Measurements from ENCODE around the gene PMAIP1. TPM values are rescaled to one million over a fixed set of nuclear protein-coding genes. Genes with fewer than 3 reads are reported as not detected.

Gene PMAIP1
- total RNA-seq, 2 donors from 2014 or later = 96.5 to 155 TPM

- Mint-ChIP-seq H3K27me3 (ENCODE audit: low read depth) (no peaks in the 10 kb centered on the region), H3K4me3 (peak overlapping the region in 1 of 2 donors; percentile 100), H3K36me3 (ENCODE audit: insufficient read depth in 2 of 2) (peaks cover 16 to 28% of the 10 kb centered on the region in 2 donors), H3K9me3 (no peaks in the 10 kb centered on the region), H3K27ac (no peak overlapping the region), H3K4me1 (ENCODE audit: low read depth) (peaks cover 32% of the 10 kb centered on the region)
- DNase-seq (no peak), ATAC-seq (replicated peaks in 1 of 2) (no peak)
Measured at GRCh38 chr18:59898093-59898492, 1.7 kb upstream of the PMAIP1 start.

- peaks cover 36% of the 10 kb centered on the region for H3K4me1 Mint-ChIP-seq (ENCODE audit: low read depth)
- DNase-seq (no peak), ATAC-seq (replicated peaks in 1 of 2) (no peak)
- H3K27me3 Mint-ChIP-seq (ENCODE audit: low read depth) = no peaks in the 10 kb centered on the region
- peaks cover 18 to 30% of the 10 kb centered on the region in 2 donors for H3K36me3 Mint-ChIP-seq (ENCODE audit: insufficient read depth in 2 of 2)
- H3K4me3 Mint-ChIP-seq = peak overlapping the region; percentile 93 to 100
- no peaks in the 10 kb centered on the region for H3K9me3 Mint-ChIP-seq
- peak overlapping the region; percentile 99 for H3K27ac Mint-ChIP-seq
Measured at GRCh38 chr18:59898609-59899297, 1.0 kb upstream of the PMAIP1 start.

GRCh38 chr18:59900222-59901128, 679 bp downstream of the PMAIP1 start:
- ATAC-seq (replicated peaks in 1 of 2) = peak; percentile 36 to 48
- peak; percentile 73 to 74 for DNase-seq
- Mint-ChIP-seq H3K27ac (peak overlapping the region; percentile 99), H3K4me1 (ENCODE audit: low read depth) (peaks cover 48% of the 10 kb centered on the region), H3K9me3 (no peaks in the 10 kb centered on the region), H3K4me3 (peak overlapping the region; percentile 93 to 100), H3K36me3 (ENCODE audit: insufficient read depth in 2 of 2) (peaks cover 18 to 34% of the 10 kb centered on the region in 2 donors), H3K27me3 (ENCODE audit: low read depth) (no peaks in the 10 kb centered on the region)

- Mint-ChIP-seq H3K4me3 (peak overlapping the region; percentile 93 to 100), H3K9me3 (no peaks in the 10 kb centered on the region), H3K27me3 (ENCODE audit: low read depth) (no peaks in the 10 kb centered on the region), H3K4me1 (ENCODE audit: low read depth) (peaks cover 67% of the 10 kb centered on the region), H3K36me3 (ENCODE audit: insufficient read depth in 2 of 2) (peaks cover 18 to 34% of the 10 kb centered on the region in 2 donors), H3K27ac (peak overlapping the region; percentile 99)
- DNase-seq = peak; percentile 17 to 33
- peak; percentile 32 to 39 for ATAC-seq (replicated peaks in 1 of 2)
Measured at GRCh38 chr18:59902131-59902992, 2.6 kb downstream of the PMAIP1 start.

- Mint-ChIP-seq H3K4me3 (peak overlapping the region; percentile 93 to 100), H3K27me3 (ENCODE audit: low read depth) (peaks cover 2% of the 10 kb centered on the region), H3K9me3 (no peaks in the 10 kb centered on the region), H3K4me1 (ENCODE audit: low read depth) (peaks cover 73% of the 10 kb centered on the region), H3K27ac (peak overlapping the region; percentile 99), H3K36me3 (ENCODE audit: insufficient read depth in 2 of 2) (peaks cover 18 to 34% of the 10 kb centered on the region in 2 donors)
- DNase-seq (no peak), ATAC-seq (replicated peaks in 1 of 2) (no peak)
Measured at GRCh38 chr18:59902993-59903610, 3.3 kb downstream of the PMAIP1 start.

GRCh38 chr18:59904011-59904601, 4.3 kb downstream of the PMAIP1 start:
- H3K9me3 Mint-ChIP-seq = no peaks in the 10 kb centered on the region
- peaks cover 75% of the 10 kb centered on the region for H3K4me1 Mint-ChIP-seq (ENCODE audit: low read depth)
- H3K36me3 Mint-ChIP-seq (ENCODE audit: insufficient read depth in 2 of 2) = peaks cover 17 to 33% of the 10 kb centered on the region in 2 donors
- ATAC-seq (replicated peaks in 1 of 2) (no peak), DNase-seq (no peak)
- peak overlapping the region; percentile 77 to 78 for H3K4me3 Mint-ChIP-seq
- peak overlapping the region; percentile 64 for H3K27ac Mint-ChIP-seq
- H3K27me3 Mint-ChIP-seq (ENCODE audit: low read depth) = peaks cover 5% of the 10 kb centered on the region

- peaks cover 76% of the 10 kb centered on the region for H3K4me1 Mint-ChIP-seq (ENCODE audit: low read depth)
- peaks cover 5% of the 10 kb centered on the region for H3K27me3 Mint-ChIP-seq (ENCODE audit: low read depth)
- H3K36me3 Mint-ChIP-seq (ENCODE audit: insufficient read depth in 2 of 2) = peaks cover 14 to 29% of the 10 kb centered on the region in 2 donors
- DNase-seq (no peak), ATAC-seq (replicated peaks in 1 of 2) (no peak)
- H3K9me3 Mint-ChIP-seq = no peaks in the 10 kb centered on the region
- no peak overlapping the region for H3K27ac Mint-ChIP-seq
- peak overlapping the region; percentile 48 to 68 for H3K4me3 Mint-ChIP-seq
Measured at GRCh38 chr18:59905686-59906091, 5.9 kb downstream of the PMAIP1 start.

- Mint-ChIP-seq H3K27ac (peak overlapping the region; percentile 24), H3K4me3 (peak overlapping the region; percentile 16 to 68), H3K9me3 (no peaks in the 10 kb centered on the region), H3K4me1 (ENCODE audit: low read depth) (peaks cover 81% of the 10 kb centered on the region), H3K36me3 (ENCODE audit: insufficient read depth in 2 of 2) (peaks cover 10 to 24% of the 10 kb centered on the region in 2 donors), H3K27me3 (ENCODE audit: low read depth) (peaks cover 5% of the 10 kb centered on the region)
- ATAC-seq (replicated peaks in 1 of 2) = no peak
- no peak for DNase-seq
Measured at GRCh38 chr18:59906203-59906602, 6.4 kb downstream of the PMAIP1 start.

GRCh38 chr18:59907172-59907571, 7.4 kb downstream of the PMAIP1 start:
- Mint-ChIP-seq H3K4me1 (ENCODE audit: low read depth) (peaks cover 74% of the 10 kb centered on the region), H3K36me3 (ENCODE audit: insufficient read depth in 2 of 2) (peaks cover 9 to 16% of the 10 kb centered on the region in 2 donors), H3K4me3 (peak overlapping the region; percentile 16 to 68), H3K27me3 (ENCODE audit: low read depth) (peaks cover 5% of the 10 kb centered on the region), H3K9me3 (no peaks in the 10 kb centered on the region), H3K27ac (peak overlapping the region; percentile 73)
- no peak for ATAC-seq (replicated peaks in 1 of 2)
- DNase-seq = no peak

GRCh38 chr18:59907660-59908059, 7.9 kb downstream of the PMAIP1 start:
- no peaks in the 10 kb centered on the region for H3K9me3 Mint-ChIP-seq
- H3K27me3 Mint-ChIP-seq (ENCODE audit: low read depth) = peaks cover 5% of the 10 kb centered on the region
- H3K4me3 Mint-ChIP-seq = peak overlapping the region; percentile 16 to 68
- DNase-seq (no peak), ATAC-seq (replicated peaks in 1 of 2) (no peak)
- peaks cover 5 to 11% of the 10 kb centered on the region in 2 donors for H3K36me3 Mint-ChIP-seq (ENCODE audit: insufficient read depth in 2 of 2)
- H3K4me1 Mint-ChIP-seq (ENCODE audit: low read depth) = peaks cover 69% of the 10 kb centered on the region
- H3K27ac Mint-ChIP-seq = peak overlapping the region; percentile 84

GRCh38 chr18:59908799-59909198, 9.0 kb downstream of the PMAIP1 start:
- peak overlapping the region in 1 of 2 donors; percentile 62 for H3K4me3 Mint-ChIP-seq
- ATAC-seq (replicated peaks in 1 of 2) (peak in 1 of 2 donors; percentile 11), DNase-seq (no peak)
- peaks cover 61% of the 10 kb centered on the region for H3K4me1 Mint-ChIP-seq (ENCODE audit: low read depth)
- H3K9me3 Mint-ChIP-seq = no peaks in the 10 kb centered on the region
- H3K36me3 Mint-ChIP-seq (ENCODE audit: insufficient read depth in 2 of 2) = peaks cover 0 to 4% of the 10 kb centered on the region in 2 donors
- H3K27ac Mint-ChIP-seq = peak overlapping the region; percentile 84
- H3K27me3 Mint-ChIP-seq (ENCODE audit: low read depth) = peaks cover 5% of the 10 kb centered on the region
